ENCODE data around the gene FAM181A. TPM values are rescaled to one million over a fixed set of nuclear protein-coding genes. Genes with fewer than 3 reads are reported as not detected.

Gene FAM181A
- total and polyA plus RNA-seq, 2 experiments from 2014 or later: not detected

DNA sequence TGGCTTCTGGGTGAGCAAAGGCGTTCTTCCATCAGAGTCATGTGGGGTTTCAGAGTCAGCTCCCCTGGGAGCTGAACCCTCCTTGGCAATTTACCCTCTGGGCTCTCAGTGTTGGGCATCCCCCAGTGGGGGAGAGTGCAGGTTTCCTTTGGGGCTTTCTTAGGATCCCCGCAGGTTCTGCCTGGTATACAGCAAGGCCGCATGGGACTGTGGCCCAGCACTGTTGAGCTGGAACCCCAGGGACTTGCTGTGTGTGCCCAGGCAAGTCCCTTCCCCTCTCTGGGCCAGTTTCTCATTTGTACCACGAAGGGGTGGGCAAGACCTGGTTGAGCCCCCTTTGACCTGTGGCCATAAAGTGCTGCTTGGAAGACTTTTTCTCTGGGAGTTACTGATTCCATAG lies 5.5 kb downstream of the FAM181A start:
- Histone ChIP-seq H3K4me3 (no peak overlapping the region), H3K27me3 (replicated peaks; ENCODE audit: insufficient read depth) (peaks cover 14% of the 10 kb centered on the region; the same call in 1 of the 2 replicates), H3K79me2 (ENCODE audit: insufficient read depth) (no peaks in the 10 kb centered on the region), H3K9ac (no peak overlapping the region), H3K27ac (no peak overlapping the region), H3K9me2 (ENCODE audit: insufficient read depth) (no peaks in the 10 kb centered on the region), H3K9me3 (ENCODE audit: low read depth) (no peaks in the 10 kb centered on the region), H3K4me2 (ENCODE audit: unreplicated experiment) (no peak overlapping the region), H4K20me1 (ENCODE audit: insufficient read depth) (no peaks in the 10 kb centered on the region), H3K36me3 (ENCODE audit: low read depth) (no peaks in the 10 kb centered on the region), H3F3A (ENCODE audit: insufficient read depth) (no peaks in the 10 kb centered on the region), H3K4me1 (ENCODE audit: insufficient read depth) (no peaks in the 10 kb centered on the region), H2AFZ (no peak overlapping the region)
- DNase-seq: no peak
- TF ChIP-seq EZH2 (IDR thresholded peaks at IDR 0.05; ENCODE audit: insufficient read depth, poor library complexity, severe bottlenecking) (no peak), EZH2phosphoT487 (IDR thresholded peaks at IDR 0.05; ENCODE audit: insufficient read depth, low read depth) (no peak)
- in situ Hi-C loops (cut with MboI): loop anchor here (10.0 kb wide), 1 partner anchor 202 kb away; no protein-coding TSS in a partner anchor
- 67 to 71% methylated on average over 4 of the region's 4 CpGs for WGBS, 2 experiments (ENCODE audit: low coverage in 1 of 2, low lambda C conversion rate in 2 of 2, missing lambda C conversion rate in 2 of 2)

DNA sequence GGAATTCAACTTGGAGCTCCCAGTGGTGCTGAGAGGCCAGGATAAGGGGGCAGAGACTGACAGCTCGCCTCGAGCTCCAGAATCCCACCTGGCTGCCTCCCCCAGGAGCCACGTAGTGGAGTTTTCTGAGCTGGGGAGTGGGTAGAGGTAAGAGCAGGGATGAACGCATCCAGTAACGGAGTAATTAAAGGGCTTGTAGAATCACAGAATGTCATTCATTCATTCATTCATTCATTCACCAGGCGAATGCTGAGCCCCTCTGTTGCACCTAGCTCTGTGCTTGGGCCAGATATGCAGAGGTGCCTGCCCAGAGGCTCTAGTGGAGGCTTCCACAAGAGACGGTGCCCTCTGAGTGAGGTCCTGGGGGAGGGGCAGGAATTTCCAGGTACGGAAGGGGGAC lies 8.1 kb downstream of the FAM181A start:
- no peaks in the 10 kb centered on the region for H3K9me3 ChIP-seq (ENCODE audit: low read depth)
- TF ChIP-seq EZH2 (IDR thresholded peaks at IDR 0.05; ENCODE audit: insufficient read depth, poor library complexity, severe bottlenecking): no peak
- no peak for TF ChIP-seq EZH2phosphoT487 (IDR thresholded peaks at IDR 0.05; ENCODE audit: insufficient read depth, low read depth)
- H3K79me2 ChIP-seq (ENCODE audit: insufficient read depth): no peaks in the 10 kb centered on the region
- H3K27ac ChIP-seq: no peak overlapping the region
- no peak overlapping the region for H2AFZ ChIP-seq
- no peaks in the 10 kb centered on the region for H3K4me1 ChIP-seq (ENCODE audit: insufficient read depth)
- no peaks in the 10 kb centered on the region for H3K36me3 ChIP-seq (ENCODE audit: low read depth)
- in situ Hi-C loops (cut with MboI): loop anchor here (10.0 kb wide), 1 partner anchor 200 kb away; no protein-coding TSS in a partner anchor
- H3K4me2 ChIP-seq (ENCODE audit: unreplicated experiment): no peak overlapping the region
- peaks cover 24% of the 10 kb centered on the region; the same call in 1 of the 2 replicates for H3K27me3 ChIP-seq (replicated peaks; ENCODE audit: insufficient read depth)
- H3F3A ChIP-seq (ENCODE audit: insufficient read depth): no peaks in the 10 kb centered on the region
- WGBS, 2 experiments (ENCODE audit: low coverage in 1 of 2, low lambda C conversion rate in 2 of 2, missing lambda C conversion rate in 2 of 2): 39 to 41% methylated on average over 8 of the region's 8 CpGs
- H3K4me3 ChIP-seq: no peak overlapping the region
- no peak for DNase-seq
- no peak overlapping the region for H3K9ac ChIP-seq
- no peaks in the 10 kb centered on the region for H3K9me2 ChIP-seq (ENCODE audit: insufficient read depth)
- H4K20me1 ChIP-seq (ENCODE audit: insufficient read depth): no peaks in the 10 kb centered on the region

DNA sequence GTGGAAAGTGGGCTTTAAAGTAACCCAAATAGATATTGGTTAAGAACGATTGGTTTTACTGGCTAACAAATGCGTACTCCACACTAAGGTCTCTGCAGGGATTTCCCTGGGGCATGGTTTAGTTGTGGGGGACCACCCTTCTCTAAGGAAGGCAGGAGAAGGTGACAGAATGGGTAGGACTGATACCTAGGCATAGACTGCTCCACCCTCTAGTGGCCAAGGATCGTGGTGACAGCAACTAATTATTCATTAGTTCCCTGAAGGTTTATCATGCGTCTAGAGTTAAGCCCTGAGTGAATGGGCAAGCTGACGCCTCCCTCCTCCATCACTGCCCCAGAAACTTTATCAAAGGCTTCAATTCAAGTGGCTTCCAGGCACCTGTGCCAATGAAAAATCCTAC lies 9.1 kb downstream of the FAM181A start:
- Histone ChIP-seq H3K4me3 (no peak overlapping the region), H3F3A (ENCODE audit: insufficient read depth) (no peaks in the 10 kb centered on the region), H4K20me1 (ENCODE audit: insufficient read depth) (no peaks in the 10 kb centered on the region), H3K9ac (no peak overlapping the region), H3K79me2 (ENCODE audit: insufficient read depth) (no peaks in the 10 kb centered on the region), H2AFZ (no peak overlapping the region), H3K27me3 (replicated peaks; ENCODE audit: insufficient read depth) (peaks cover 24% of the 10 kb centered on the region; the same call in 1 of the 2 replicates), H3K27ac (no peak overlapping the region), H3K4me2 (ENCODE audit: unreplicated experiment) (no peak overlapping the region), H3K4me1 (ENCODE audit: insufficient read depth) (no peaks in the 10 kb centered on the region), H3K36me3 (ENCODE audit: low read depth) (no peaks in the 10 kb centered on the region), H3K9me3 (ENCODE audit: low read depth) (no peaks in the 10 kb centered on the region), H3K9me2 (ENCODE audit: insufficient read depth) (no peaks in the 10 kb centered on the region)
- 26 to 27% methylated on average over 5 of the region's 5 CpGs for WGBS, 2 experiments (ENCODE audit: low coverage in 1 of 2, low lambda C conversion rate in 2 of 2, missing lambda C conversion rate in 2 of 2)
- peak; percentile 43 for DNase-seq
- no peak for TF ChIP-seq EZH2 (IDR thresholded peaks at IDR 0.05; ENCODE audit: insufficient read depth, poor library complexity, severe bottlenecking)
- TF ChIP-seq EZH2phosphoT487 (IDR thresholded peaks at IDR 0.05; ENCODE audit: insufficient read depth, low read depth): no peak
- in situ Hi-C loops (cut with MboI): loop anchor here (10.0 kb wide), 1 partner anchor 199 kb away; no protein-coding TSS in a partner anchor

DNA sequence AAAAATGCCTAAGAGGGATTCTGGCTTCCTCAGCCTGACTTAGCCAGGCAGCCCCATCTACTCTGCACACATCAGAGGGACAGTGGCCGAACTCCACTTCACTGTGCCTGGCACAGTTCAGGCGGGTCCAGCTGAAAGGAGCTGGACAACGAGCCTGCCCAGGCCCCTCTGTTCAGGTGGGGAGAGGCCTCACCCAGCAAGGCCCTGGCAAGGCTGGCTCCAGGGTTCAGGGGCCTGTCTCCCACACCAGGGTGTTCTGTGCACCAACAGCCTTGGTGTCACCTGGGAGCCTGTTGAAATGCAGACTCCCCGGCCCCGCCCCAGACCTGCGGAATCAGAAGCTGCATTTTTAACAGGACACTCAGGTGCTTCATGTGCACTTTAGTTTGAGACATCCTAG lies 9.8 kb downstream of the FAM181A start:
- Histone ChIP-seq H3K4me1 (ENCODE audit: insufficient read depth) (no peaks in the 10 kb centered on the region), H2AFZ (no peak overlapping the region), H4K20me1 (ENCODE audit: insufficient read depth) (no peaks in the 10 kb centered on the region), H3K4me3 (no peak overlapping the region), H3K9me3 (ENCODE audit: low read depth) (no peaks in the 10 kb centered on the region), H3K79me2 (ENCODE audit: insufficient read depth) (no peaks in the 10 kb centered on the region), H3K4me2 (ENCODE audit: unreplicated experiment) (no peak overlapping the region), H3K27ac (no peak overlapping the region), H3K9me2 (ENCODE audit: insufficient read depth) (no peaks in the 10 kb centered on the region), H3F3A (ENCODE audit: insufficient read depth) (no peaks in the 10 kb centered on the region), H3K36me3 (ENCODE audit: low read depth) (no peaks in the 10 kb centered on the region), H3K9ac (no peak overlapping the region), H3K27me3 (replicated peaks; ENCODE audit: insufficient read depth) (peaks cover 24% of the 10 kb centered on the region; the same call in 1 of the 2 replicates)
- in situ Hi-C loops (cut with MboI): loop anchor here (10.0 kb wide), 1 partner anchor 198 kb away; no protein-coding TSS in a partner anchor
- TF ChIP-seq EZH2phosphoT487 (IDR thresholded peaks at IDR 0.05; ENCODE audit: insufficient read depth, low read depth): no peak
- no peak for TF ChIP-seq EZH2 (IDR thresholded peaks at IDR 0.05; ENCODE audit: insufficient read depth, poor library complexity, severe bottlenecking)
- WGBS, 2 experiments (ENCODE audit: low coverage in 1 of 2, low lambda C conversion rate in 2 of 2, missing lambda C conversion rate in 2 of 2): 72 to 86% methylated on average over 6 of the region's 6 CpGs
- no peak for DNase-seq
